ENCODE data around the gene MFSD2A.
A peak's percentile ranks its signal among the peaks of the same experiment; 100 is the strongest.
"Not testable (repeated sequence)": the region's sequence is repeated elsewhere in the genome, so short reads cannot be mapped to it uniquely, and the experiment has no call there.

Gene MFSD2A

DNA sequence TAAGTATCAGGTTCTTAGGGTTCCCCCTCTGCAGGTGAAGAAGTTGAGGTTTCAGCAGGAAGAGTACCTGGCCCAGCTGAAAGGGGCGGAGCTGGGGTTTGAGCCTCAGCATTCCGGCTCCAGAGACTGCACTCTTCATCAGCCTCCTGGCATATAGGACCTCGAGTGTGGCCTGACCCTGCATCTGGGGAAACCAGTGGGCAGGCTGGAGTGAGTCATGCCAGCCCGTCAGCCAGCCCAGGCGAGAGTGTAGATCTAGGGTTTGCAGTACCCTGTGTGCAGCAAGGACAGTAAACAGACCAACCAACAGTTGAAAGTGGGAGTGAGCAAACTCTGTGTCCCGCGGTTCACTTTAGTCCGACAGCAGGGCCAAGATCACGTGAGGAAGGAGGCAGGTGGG lies 14.1 kb downstream of the MFSD2A start:
- DNase-seq, result no peak

DNA sequence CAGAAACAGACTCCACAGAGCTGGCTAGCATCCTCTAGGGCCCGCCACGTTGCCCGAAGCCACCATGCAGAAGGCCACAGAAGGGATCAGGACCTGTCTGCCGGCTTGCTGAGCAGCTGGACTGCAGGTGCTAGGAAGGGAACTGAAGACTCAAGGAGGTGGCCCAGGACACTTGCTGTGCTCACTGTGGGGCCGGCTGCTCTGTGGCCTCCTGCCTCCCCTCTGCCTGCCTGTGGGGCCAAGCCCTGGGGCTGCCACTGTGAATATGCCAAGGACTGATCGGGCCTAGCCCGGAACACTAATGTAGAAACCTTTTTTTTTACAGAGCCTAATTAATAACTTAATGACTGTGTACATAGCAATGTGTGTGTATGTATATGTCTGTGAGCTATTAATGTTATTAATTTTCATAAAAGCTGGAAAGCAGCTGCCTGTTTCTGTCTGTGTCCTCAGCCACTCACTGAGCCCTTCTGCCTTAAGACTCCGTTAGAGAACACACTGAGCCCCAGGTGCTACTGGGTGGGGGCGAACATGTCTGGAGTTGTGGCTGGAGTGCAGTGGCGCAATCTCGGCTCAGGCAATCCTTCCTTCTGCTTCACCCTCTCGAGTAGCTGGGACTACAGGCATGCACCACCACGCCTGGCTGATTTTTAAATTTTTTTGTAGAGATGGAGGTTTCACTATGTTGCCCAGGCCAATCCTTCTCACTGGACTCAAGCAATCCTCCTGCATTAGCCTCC lies 14.8 kb downstream of the MFSD2A start:
- no peak for DNase-seq

DNA sequence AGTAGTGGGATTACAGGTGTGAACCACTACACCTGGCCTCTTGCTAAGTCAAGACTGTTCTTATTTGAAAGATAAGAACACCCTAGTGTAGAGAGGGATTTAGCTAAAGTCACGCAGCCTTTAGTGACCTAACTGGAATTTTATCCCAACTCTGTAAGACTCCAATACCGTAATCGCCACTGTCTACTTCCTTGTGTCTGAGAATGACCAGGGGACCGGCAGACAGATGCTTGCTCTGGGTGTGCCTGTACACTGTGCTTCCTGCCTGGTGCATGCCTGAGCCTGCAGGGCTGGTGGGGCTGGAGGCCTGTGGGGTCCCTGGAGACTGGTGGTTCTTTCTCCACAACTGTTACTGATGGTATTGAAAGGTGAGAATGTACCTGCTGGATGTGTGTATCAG lies 15.3 kb downstream of the MFSD2A start:
- DNase-seq, result no peak

DNA sequence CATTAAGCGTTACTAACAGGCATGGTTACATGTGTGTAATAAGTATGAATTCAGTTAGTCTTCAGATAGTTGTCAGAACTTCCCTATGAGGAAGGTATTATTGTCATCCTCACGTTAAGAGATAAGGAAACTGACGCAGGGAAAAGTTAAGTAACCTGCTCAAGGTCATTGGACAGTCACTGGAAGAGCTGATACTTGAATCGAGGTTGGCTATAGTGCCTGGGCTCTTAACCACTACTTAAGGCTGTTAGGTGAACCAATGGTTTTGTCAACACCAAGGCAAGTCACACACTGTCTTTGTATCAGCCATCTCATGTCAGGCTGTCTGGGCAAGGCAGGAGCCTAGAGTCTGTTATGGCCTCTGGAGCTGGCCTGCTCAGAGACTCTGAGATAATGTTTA lies 16.2 kb downstream of the MFSD2A start:
- DNase-seq, result no peak

DNA sequence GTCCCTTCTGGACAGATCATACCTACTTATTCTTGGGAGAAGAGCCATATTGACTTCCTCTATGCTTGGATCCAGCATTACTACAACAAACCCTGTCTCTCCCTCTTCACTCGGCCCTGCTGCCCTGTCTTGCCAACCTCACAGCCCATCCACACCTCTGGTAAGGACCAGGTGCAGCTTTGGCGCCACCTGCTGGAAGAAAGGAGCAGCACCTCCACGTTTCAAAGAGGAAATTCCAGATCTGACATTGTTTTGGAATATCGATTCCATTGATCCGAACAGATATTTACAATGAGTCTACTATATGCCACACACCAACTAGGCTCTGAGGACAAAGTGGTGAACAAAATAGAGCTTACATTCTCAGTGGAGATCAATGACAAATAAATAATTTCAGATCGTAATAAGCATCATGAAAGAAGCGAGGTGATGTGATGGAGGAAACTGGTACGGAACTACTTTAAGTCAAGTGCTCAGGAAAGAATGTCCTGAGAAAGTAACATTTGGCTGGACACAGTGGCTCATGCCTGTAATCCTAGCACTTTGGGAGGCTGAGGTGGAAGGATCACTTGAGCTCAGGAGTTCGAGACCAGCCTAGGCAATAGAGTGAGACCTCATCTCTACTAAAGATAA lies 18.7 kb downstream of the MFSD2A start:
- DNase-seq, result peak; percentile 51

DNA sequence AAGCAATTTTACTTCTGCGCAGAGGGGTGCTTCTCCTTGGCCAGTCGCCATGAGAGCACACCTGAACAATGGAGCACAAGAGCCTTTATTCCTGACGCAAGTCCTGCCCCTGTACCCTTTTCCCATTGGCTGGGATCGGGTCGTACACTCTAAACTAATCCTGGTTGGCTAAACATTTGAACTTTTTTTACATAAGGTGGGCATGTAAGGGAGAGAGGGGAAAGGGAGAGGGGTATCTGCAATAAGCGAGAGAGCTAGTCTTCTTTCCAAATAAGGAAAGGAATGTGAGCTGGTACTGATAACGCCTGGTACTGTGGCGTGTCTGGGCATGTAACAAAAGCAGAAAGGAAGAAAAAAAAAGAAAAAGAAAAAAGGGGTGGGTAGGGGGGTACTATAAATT lies 21.8 kb downstream of the MFSD2A start:
- peak; percentile 69 for DNase-seq

DNA sequence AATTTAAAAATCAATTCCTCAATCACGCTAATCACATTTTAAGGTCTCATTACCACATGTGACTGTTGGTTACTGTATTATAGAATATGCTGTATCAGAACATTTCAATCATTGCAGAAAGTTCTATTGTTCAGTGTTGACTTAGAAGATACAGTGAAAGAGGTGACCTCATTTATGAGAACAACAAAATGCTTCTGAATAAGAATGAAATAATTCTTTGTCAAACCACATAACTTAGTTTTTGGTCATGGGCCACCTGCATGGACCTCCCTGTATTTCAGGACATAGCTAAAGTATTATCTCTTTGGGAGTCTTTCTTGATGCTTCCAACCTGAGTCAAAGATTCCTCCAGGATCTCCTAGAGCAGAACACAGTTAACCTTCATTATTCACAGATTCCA lies 22.3 kb downstream of the MFSD2A start:
- peak; percentile 66 for DNase-seq

DNA sequence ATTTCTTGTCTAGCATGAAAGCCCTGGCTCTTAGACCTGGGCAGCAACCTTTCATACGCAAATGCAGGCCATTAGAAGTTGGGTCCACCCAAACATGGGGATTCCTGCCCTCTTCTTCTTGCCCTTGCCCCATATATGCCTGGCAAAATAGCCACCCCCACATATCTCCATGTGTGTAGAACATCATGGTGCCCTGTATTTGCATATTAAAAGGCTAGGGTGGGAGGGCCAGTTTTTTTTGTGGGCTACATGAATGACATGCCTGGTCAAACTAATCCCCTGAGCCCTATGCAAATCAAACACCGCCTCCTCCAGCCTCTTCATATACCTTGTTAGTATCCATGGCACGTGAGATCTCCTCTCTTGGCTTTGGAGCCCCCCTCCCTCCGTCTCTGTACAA lies 24.7 kb downstream of the MFSD2A start:
- DNase-seq, result no peak

DNA sequence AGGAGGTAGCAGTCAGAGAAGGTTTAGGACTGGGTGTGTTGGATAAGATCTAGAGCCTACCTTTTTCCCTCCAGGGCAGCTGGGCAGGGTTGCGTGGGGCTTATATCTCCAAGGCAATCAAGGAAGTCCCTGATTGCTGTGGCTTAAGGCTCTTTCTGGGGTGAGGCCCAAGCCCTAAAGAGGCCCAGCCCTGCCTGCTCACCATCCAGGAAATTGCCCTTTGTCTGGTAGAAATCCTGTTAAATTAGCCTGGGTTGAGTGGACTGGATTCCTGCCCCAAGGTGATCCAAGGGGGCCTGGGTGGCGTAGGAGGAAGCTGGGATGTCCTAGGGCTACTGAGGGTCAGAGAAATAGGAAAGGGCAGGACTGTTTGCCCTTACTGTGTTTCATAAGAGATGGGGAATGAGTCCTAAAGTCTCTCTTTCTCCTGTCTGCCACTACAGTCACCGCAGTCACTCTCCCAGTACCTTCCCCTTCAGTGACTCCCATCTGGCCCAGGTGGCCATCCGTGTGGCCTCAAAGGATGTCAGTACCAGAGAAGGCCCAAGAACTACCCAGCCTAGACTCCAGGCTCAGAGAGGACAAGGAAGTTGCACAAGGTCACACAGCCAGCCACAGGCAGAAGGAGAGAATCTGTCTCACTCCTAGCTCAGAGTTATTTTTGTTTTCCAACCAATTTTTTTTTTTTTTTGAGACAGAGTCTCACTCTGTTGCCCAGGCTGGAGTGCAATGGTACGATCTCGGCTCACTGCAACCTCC lies 25.8 kb downstream of the MFSD2A start:
- DNase-seq, result no peak

DNA sequence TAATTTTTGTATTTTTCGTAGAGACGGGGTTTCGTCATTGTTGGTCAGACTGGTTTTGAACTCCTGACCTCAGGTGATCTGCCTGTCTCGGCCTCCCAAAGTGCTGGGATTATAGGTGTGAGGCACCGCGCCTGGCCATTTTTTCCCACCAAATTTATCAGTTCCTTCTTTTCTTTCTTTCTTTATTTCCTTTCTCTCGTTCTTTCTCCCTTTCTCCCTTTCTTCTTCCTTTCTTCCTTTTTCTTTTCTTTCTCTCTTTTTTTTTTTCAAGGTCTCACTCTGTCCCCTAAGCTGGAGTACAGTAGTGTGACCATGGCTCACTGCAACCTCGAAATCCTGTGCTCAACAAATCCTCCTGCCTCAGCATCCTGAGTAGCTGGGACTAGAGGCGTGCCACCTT lies 26.4 kb downstream of the MFSD2A start:
- DNase-seq, result no peak

DNA sequence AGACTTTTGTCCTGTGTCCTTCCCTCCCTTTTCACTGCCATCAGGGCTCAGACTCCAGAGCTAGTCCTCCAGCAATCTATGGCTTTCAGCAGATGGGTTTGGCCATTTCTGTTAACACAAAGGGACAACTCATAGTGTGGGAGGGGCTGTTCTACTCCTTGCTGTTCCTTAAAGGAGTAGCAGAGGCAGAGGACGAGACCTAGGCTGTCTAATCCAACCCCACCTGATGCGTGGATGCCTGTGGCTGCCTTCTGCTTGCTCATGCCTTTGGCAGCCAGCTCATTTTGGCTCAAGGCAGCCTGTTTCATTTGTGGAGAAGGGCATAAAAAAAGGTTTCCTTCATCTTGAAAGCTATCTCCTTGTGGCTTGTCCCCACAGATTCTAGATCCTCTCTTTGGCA lies 27.0 kb downstream of the MFSD2A start:
- peak; percentile 88 for DNase-seq

DNA sequence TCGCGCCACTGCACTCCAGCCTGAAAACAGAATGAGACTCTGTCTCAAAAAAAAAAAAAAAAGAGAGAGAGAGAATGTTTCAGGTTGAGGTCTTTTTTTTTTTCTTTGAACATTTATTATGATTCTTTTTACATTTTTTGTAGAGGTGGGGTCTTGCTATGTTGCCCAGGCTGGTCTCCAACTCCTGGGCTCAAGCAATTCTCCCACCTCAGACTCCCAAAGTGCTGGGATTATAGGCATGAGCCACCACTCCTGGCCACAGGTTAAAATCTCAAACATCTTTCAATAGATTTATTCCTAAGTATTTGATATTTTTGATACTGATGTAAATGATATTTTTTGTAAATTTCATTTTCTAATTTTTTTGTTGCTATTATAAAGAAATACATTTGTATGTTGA lies 29.5 kb downstream of the MFSD2A start:
- not testable (repeated sequence) for DNase-seq

DNA sequence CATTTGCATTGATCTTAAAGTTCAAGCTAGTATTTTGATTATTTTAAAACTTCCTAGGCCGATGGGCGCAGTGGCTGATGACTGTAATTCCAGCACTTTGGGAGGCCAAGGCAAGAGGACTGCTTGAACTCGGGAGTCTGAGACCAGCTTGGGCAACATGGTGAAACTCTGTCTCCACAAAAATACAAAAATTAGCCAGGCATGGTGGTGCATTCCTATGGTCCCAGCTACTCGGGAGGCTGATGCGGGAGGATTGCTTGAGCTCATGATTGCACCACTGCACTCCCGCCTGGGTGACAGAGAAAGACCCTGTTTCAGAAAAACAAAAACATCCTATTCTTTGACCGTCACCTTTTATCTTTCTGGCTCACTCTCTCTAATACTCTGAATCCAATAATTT lies 30.0 kb downstream of the MFSD2A start:
- DNase-seq, result no peak

DNA sequence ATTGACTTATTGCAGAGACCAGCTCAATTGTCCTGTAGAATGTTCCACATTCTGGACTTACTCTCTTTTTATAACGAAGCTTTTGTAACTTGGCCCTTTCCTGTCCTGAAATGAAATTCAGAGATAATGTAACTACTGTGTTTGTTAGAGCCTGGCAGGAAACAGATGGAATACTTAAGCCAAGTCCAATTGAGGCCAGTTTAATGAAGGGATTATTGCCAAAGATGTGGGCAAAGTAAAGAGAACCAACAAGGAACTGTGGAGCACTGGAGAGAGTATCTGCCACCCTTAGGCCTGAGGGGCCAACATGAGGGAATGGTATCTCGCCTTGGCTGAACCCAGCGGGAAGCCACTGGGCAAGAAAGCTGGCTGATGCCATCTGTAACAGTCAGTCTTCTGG lies 32.9 kb downstream of the MFSD2A start:
- no peak for DNase-seq

DNA sequence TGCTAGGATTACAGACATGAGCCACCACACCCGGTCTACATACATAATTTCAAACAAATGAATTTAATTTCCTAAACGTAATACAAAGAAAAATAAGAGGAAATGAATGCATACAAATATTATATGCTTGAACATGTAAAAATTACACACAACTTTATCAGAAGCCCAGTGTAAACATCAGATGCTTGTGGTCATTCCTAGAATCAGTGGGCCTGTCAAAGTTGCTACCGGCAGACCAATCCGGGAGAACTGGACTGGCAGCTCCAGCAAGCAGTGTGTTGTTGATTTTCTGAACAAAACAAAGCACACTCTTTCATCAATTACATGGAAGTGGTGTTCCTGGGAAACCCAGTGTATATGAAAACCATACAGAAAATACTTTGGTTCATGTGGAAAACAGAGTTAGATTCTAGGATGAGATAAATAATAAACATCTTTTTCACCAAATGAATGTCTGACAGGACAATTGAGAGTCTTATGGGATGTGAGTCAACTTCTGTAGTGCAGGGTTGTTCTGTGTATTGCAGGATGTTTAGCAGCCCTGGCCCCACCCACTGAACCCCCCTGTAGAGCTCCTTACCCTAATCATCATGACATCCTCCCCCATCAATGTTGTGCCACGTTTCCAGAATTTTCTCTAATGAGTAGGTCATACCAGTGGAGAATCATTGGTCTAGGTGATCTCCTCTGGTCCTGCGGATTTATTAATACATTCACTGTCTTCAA lies 33.8 kb downstream of the MFSD2A start:
- no peak for DNase-seq

DNA sequence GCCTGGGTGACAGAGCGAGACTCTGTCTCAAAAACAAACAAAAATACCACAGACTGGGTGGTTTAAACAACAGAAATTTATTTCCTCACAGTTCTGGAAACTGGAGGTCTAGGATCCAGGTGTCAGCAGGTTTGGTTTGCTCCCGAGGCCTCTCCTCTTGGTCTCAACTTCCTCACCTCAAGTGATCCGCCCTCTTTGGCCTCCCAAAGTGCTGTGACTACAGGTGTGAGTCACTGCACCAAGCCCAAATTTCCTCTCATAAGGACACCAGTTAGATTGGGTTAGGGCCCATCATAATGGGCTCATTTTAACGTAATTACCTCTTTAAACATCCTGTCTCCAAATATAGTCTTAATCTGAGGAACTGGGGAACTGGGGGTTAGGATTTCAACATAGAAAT lies 35.5 kb downstream of the MFSD2A start:
- no peak for DNase-seq

DNA sequence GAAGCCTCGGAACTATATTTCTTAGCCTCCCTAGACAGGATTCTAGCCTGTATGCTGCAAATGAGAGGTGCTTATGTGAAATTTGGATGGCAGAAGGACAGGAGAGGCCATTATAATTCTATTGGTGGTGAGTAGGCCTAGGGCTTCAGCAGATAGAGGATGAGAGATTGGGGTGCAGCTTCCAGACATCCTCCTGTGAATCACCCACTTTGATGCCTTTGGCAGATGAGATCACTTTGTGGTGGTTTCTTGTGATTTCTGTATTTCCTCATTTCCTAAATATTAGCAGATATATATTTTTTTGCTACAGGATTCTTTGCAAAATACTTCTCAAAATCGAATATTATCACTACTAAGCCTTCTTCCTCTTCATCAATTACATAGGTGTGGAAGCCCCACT lies 37.3 kb downstream of the MFSD2A start:
- DNase-seq, result no peak

DNA sequence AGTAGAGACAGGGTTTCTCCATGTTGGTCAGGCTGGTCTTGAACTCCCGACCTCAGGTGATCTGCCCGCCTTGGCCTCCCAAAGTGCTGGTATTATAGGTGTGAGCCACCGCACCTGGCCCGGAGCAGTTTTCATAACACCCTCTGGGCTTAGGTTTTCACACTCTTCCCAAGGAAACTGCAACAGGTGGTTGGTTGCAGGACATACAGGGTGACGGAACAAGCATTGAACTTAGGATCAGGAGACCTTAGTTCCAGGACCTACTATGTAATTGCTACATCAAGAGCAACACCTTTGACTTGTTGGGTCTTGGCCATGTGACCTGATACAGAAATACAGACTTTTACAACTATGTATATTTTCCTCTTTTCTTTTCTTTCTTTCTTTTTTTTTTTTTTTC lies 37.9 kb downstream of the MFSD2A start:
- DNase-seq, result no peak

DNA sequence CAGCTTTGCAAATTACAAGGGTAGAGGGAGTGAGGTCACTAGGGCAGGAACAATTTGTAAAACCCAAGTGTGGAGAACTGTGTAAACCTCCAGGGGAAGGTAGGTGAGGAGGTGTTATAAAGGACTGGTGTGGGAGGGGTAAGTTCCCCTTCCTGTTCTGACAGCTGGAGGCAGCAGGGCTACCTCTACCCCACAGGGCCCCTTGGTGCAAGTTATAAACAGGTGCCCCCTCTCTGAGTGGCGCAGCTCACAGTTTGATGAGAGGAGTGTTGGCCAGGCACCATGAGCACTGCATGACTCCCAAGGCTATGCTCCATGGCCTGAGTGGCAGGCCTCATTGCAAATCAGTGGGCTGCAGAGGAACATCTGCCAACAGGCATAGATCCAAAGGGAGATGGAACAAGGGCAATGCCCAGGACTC lies 41.0 kb downstream of the MFSD2A start:
- no peak for DNase-seq

DNA sequence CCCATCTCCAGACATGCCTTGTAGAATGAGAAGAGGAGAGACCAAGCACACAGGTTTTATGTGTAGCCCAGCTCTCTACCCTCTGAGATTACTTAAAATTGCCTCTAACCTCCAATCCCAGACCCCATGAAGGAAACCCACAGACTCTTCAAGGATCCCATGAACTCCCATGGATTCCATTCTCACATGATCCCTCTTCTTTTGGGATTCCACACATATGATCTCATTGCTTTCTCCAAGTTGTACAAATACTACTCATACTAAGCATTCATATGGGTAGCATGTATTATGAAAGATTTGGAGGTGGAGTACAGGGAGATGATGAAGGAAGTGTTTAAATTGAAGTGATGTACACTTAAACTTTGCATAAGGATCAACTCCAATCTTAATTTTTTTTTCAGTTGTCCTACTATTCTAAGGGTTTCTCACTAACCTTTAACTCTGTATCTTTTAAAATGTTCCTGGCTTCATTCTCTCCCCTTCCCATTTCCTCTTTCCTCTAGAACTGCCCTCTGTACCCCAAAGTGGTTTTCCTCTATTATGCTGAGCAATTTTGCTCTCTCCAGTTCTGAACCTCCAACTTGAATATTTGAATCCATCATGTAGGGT lies 41.6 kb downstream of the MFSD2A start:
- peak; percentile 47 for DNase-seq

DNA sequence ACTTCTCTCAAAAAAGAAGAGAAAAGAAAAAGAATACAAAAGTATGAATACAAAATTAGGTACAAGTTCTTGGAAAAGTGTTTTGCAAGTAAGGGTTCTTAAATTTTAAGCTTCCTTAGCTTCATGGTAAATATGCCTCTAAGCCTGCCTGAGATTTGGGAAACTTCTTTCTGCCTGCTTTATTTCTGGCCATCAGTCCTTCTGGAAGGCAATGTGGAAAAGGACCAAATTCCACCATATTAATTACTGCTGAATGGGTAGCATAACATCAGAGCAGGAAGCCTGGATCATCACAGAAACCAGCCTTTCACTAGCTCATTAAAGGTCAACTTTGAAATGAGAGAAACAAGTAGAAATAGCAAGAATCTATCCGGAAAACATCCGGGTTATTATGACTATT lies 46.5 kb downstream of the MFSD2A start:
- no peak for DNase-seq

DNA sequence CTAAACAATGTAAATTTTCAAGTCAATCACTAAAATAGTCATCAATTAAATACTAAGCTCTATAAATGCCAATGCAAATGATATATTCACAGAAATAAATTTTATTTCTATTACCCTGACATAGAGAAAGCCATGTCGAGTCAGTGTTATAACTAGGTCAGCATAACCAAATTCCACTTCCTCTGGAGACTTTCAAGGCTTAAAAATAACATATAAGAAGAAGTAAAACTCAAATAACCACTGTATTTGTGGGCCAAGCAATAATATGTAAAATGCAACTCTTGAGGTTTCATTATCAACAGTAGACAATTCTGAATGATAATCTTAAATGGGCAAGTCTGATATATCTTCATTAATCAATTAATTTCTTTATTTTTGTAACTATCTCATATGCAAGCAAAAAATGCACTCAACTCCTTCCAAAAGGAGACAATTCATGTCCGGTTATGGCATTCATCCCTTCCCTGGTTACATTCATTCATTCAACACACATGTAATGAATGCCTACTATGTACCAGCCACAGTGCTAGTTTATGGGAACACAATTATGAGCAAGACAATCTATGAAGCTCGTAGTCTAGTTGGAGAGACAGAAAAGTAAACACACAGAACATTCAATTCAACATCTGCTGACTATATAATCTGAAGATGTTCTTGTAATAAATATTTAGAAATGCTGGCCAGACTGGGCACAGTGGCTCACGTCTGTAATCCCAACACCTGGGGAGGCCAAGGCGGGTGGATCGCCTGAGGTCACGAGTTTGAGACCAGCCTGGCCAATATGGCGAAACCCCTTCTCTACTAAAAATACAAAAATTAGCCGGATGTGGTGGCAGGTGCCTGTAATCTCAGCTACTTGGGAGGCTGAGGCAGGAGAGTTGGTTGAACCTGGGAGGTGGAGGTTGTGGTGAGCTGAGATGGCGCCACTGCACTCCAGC lies 48.5 kb downstream of the MFSD2A start:
- no peak for DNase-seq

Measured in NCI-H226 (cell line).